Retinal pigment epithelial cell (primary cell): ENCODE data around the gene RAB41.

Experiments used
- DNase-seq: peaks from one replicate; pipeline ENCODE4 v3.0.0-alpha.2; 2010; ENCODE audit warnings: low read depth
- H3K4me3 ChIP-seq: 2 replicates; pipeline ENCODE4 v1.5.1; 2011; ENCODE audit warnings: mild to moderate bottlenecking, low read length, control low read depth, moderate library complexity
- CTCF ChIP-seq: conservative IDR thresholded peaks from 2 replicates; pipeline ENCODE4 v1.5.1; 2011; ENCODE audit warnings: low read depth, low read length, control low read depth, inconsistent platforms

The RAB41 gene

GRCh38 chrX:70253377-70254062, 28.5 kb upstream of the RAB41 start:
- no peak overlapping the region for H3K4me3 ChIP-seq
- DNase-seq = no peak
- TF ChIP-seq CTCF = no peak

GRCh38 chrX:70254063-70254400, 27.9 kb upstream of the RAB41 start:
- no peak for TF ChIP-seq CTCF
- H3K4me3 ChIP-seq = no peak overlapping the region
- DNase-seq = no peak

DNA sequence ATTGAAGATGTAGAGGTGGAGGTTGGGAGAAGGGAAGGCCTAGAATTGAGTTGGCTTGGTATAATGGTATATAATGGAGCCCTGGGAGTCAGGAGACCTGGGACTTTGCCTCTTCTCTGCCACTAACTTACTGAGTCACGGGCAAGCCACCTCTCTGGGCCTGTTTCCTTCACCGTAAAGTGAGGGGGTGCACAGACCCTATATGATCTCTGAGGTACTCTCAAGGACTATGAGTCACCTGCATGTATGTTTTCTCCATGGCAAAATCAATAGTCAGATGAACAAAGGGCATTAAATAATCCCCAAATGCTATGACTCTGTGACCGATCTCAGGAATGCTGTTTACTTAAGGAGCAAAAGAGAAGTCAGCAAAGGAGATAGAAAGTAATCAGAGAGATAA, 27.1 kb upstream of the RAB41 start:
- DNase-seq = no peak
- no peak for TF ChIP-seq CTCF

GRCh38 chrX:70255452-70255851, 26.5 kb upstream of the RAB41 start:
- no peak for DNase-seq
- TF ChIP-seq CTCF = no peak
- no peak overlapping the region for H3K4me3 ChIP-seq

More for the DNA sequence above, 27.1 kb upstream of the RAB41 start:
- H3K4me3 ChIP-seq = no peak overlapping the region

- DNase-seq = no peak
- TF ChIP-seq CTCF = no peak
- no peak overlapping the region for H3K4me3 ChIP-seq
Measured at GRCh38 chrX:70257423-70258288, 24.3 kb upstream of the RAB41 start.

- no peak for TF ChIP-seq CTCF
- H3K4me3 ChIP-seq = no peak within 1 kb of the TSS
- DNase-seq = no peak
Measured at GRCh38 chrX:70260104-70260503, 21.9 kb upstream of the RAB41 start, which contains the start of gene P2RY4. P2RY4 (minus strand) TSS chrX:70260204; CDS start chrX:70259624, 580 bp downstream.
